Prostate gland (tissue), 2 donors: ENCODE measurements around the gene XPR1.

Source experiments
- POLR2A ChIP-seq: fragments of 450-650 bp; IDR thresholded peaks from one replicate; pipeline ENCODE4 v1.6.1; 2016; ENCODE audit warnings: antibody characterized with exemption, mild to moderate bottlenecking
- POLR2AphosphoS5 ChIP-seq: sonication (generic); formaldehyde crosslinking; IDR thresholded peaks from one replicate; pipeline ENCODE4 v1.6.1; 2017; ENCODE audit warnings: antibody characterized with exemption
- TF ChIP-seq, protein P1 (sequence below), 4 experiments: fragments of 200-600 bp in 2 of 4; fragments of 450-650 bp in 2 of 4; sonication (generic) in 2 of 4; IDR thresholded peaks; 1 replicate in 3 of 4; 2 replicates in 1 of 4; pipeline ENCODE4 v1.5.1; 2016 to 2019; ENCODE audit warnings: antibody characterized with exemption in 4 of 4, mild to moderate bottlenecking in 2 of 4, moderate library complexity in 2 of 4

DNA sequence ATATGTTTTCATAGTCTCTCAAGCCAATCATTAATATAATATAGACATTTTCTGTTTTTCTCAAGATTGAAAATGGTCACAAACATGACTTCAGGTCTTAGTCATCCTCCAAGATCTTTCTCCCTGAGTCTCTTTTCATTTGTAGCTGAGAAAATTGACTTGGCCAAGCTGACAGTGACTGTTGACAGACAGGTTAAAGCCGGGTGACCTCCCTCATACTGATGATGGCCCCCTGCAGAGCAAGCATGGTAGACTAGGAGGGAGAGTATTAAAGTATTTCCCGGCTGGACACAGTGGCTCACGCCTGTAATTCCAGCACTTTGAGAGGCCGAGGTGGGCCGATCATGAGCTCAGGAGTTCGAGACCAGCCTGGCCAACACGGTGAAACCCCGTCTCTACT is 274.1 kb downstream of the XPR1 start:
- TF ChIP-seq, protein P1, sequence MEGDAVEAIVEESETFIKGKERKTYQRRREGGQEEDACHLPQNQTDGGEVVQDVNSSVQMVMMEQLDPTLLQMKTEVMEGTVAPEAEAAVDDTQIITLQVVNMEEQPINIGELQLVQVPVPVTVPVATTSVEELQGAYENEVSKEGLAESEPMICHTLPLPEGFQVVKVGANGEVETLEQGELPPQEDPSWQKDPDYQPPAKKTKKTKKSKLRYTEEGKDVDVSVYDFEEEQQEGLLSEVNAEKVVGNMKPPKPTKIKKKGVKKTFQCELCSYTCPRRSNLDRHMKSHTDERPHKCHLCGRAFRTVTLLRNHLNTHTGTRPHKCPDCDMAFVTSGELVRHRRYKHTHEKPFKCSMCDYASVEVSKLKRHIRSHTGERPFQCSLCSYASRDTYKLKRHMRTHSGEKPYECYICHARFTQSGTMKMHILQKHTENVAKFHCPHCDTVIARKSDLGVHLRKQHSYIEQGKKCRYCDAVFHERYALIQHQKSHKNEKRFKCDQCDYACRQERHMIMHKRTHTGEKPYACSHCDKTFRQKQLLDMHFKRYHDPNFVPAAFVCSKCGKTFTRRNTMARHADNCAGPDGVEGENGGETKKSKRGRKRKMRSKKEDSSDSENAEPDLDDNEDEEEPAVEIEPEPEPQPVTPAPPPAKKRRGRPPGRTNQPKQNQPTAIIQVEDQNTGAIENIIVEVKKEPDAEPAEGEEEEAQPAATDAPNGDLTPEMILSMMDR (IDR thresholded peaks at IDR 0.05): no peak
- TF ChIP-seq POLR2AphosphoS5: no peak
- no peak for TF ChIP-seq POLR2A
